G401.6 (cell line): ENCODE results near the gene PARP12.

Experiments
- FAIRE-seq: peaks from 2 replicates; lab custom pipeline; 2012; peaks lifted over from hg19 to GRCh38; lab: Jason Lieb, UNC

PARP12 gene

GRCh38 chr7:140014123-140014522, 48.6 kb downstream of the PARP12 start:
- FAIRE-seq, result no peak

GRCh38 chr7:140013676-140014075, 49.1 kb downstream of the PARP12 start:
- FAIRE-seq, result no peak

- no peak for FAIRE-seq
These were observed 52.4 kb downstream of the PARP12 start for GRCh38 chr7:140010194-140010895.

- no peak for FAIRE-seq
These were observed 53.0 kb downstream of the PARP12 start for GRCh38 chr7:140009735-140010134.

- FAIRE-seq, result no peak
These were observed 53.8 kb downstream of the PARP12 start for GRCh38 chr7:140008755-140009610.

GRCh38 chr7:140007051-140007690, 55.6 kb downstream of the PARP12 start:
- no peak for FAIRE-seq

- FAIRE-seq, result no peak
These were observed 56.2 kb downstream of the PARP12 start for GRCh38 chr7:140006600-140006999.

GRCh38 chr7:140005754-140006503, 56.8 kb downstream of the PARP12 start:
- no peak for FAIRE-seq

- FAIRE-seq, result no peak
These were observed 57.4 kb downstream of the PARP12 start for GRCh38 chr7:140005341-140005740.

GRCh38 chr7:140004672-140005071, 58.1 kb downstream of the PARP12 start:
- FAIRE-seq, result no peak

GRCh38 chr7:140003913-140004382, 58.8 kb downstream of the PARP12 start:
- FAIRE-seq, result no peak

GRCh38 chr7:140000666-140001268, 62.0 kb downstream of the PARP12 start:
- no peak for FAIRE-seq

- no peak for FAIRE-seq
These were observed 63.2 kb downstream of the PARP12 start for GRCh38 chr7:139999516-139999915.

GRCh38 chr7:139998572-139998971, 64.2 kb downstream of the PARP12 start:
- FAIRE-seq, result no peak

- no peak for FAIRE-seq
These were observed 67.5 kb downstream of the PARP12 start for GRCh38 chr7:139995017-139995915.

GRCh38 chr7:139994356-139994755, 68.4 kb downstream of the PARP12 start:
- no peak for FAIRE-seq

- FAIRE-seq, result no peak
These were observed 69.2 kb downstream of the PARP12 start for GRCh38 chr7:139993592-139993991.

GRCh38 chr7:139993169-139993568, 69.6 kb downstream of the PARP12 start:
- no peak for FAIRE-seq

GRCh38 chr7:139992353-139993044, 70.3 kb downstream of the PARP12 start:
- no peak for FAIRE-seq

GRCh38 chr7:139991911-139992310, 70.8 kb downstream of the PARP12 start:
- no peak for FAIRE-seq
